HG03354 (cell line): ENCODE data around the gene MBNL1.
A peak's percentile ranks its signal among the peaks of the same experiment; 100 is the strongest.
"Not testable (repeated sequence)": the region's sequence is repeated elsewhere in the genome, so short reads cannot be mapped to it uniquely, and the experiment has no call there.

ENCODE experiments used
- ATAC-seq: cut with Tn5 transposase; IDR thresholded peaks from one replicate; pipeline ENCODE4 v1.9.1; 2021; ENCODE audit warnings: mild to moderate bottlenecking; ENCODE audit not compliant: unreplicated experiment, poor library complexity, severe bottlenecking

Gene MBNL1

DNA sequence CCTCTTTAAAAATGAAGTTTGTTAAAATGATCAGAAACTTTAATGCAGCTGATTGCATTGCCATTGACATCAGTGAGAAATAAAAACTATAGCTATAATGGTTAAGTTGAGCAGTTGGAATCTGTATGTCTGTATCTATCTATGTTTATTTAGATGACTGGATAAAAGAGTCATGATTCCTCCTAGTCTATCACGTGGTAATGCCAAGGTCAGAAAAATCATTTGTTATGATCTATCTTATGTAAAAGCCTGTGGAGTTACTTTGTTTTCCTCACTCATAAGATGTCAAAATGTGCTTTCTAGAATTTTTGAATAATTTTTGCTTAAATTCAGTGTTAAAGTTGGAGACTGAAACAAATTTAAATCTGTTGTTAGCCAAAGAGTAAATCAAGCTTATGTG lies 63.3 kb downstream of the MBNL1 start:
- no peak for ATAC-seq

DNA sequence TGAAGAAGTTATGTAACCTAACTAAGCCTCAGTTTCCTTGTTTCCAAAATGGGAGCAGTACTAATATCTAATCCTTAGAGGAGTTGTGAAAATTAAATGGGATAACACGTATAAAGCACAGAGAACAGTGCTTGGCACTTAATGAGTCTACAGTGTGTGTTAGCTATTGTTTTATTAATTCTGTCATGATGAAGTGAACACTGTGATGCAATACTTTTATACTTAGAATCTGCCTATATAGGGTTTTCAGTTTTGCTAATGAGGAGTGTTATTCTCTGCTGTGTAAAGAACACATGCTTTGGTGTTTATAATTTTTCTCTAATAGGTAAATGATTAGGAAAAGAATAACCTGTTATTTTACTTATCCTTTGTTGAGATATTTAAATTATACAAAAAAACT lies 65.2 kb downstream of the MBNL1 start:
- ATAC-seq = no peak

DNA sequence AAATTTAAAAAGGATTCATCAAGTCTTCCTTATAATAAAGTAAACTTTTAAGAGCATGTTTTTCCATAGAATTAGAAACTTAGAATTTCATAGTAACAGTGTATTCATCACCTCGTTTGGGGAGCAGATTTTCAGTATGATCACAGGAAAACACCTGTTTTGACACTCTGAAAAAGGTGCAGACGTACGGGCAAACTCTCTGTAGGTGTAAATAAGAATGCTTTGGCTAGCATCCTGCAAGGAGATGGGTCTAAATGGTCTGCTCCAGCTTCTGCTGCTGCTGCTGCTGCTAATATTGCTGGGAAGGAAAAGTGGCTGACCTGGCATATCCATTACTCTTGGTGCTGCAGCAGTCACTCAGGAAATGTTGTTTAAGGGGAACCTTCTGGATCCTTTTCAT lies 66.0 kb downstream of the MBNL1 start:
- ATAC-seq = no peak

DNA sequence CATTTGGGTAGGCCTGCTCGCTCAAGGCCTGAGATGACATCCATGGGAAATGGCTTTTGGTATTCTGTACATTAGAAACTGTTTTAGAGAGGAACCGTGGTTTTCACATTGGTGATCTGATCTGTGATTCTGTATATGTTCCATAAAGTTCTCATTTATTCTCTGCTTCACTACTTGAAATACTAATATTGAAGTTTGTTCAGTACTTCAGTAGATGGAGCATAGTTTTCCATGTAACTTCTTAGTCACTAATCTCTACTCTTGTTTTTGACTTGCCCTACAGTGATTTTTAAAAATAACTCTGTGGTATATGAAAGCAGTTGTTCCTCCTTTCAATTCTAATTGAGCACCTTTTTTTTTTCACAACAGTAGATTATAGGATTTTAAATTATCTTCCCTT lies 66.5 kb downstream of the MBNL1 start:
- no peak for ATAC-seq

DNA sequence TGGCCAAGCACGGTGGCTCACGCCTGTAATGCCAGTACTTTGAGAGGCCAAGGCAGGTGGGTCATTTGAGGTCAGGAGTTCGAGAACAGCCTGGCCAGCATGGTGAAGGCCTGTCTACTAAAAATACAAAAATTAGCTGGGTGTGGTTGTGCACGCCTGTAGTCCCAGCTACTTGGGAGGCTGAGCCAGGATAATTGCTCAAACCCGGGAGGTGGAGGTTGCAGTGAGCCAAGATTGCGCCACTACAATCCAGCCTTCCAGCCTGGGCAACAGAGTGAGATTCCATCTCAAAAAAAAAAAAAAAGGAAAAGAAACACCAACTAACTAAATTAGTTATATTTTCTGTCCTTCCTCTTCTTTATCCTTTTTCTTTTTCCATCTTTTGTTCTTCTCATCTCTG lies 68.6 kb downstream of the MBNL1 start:
- not testable (repeated sequence) for ATAC-seq

DNA sequence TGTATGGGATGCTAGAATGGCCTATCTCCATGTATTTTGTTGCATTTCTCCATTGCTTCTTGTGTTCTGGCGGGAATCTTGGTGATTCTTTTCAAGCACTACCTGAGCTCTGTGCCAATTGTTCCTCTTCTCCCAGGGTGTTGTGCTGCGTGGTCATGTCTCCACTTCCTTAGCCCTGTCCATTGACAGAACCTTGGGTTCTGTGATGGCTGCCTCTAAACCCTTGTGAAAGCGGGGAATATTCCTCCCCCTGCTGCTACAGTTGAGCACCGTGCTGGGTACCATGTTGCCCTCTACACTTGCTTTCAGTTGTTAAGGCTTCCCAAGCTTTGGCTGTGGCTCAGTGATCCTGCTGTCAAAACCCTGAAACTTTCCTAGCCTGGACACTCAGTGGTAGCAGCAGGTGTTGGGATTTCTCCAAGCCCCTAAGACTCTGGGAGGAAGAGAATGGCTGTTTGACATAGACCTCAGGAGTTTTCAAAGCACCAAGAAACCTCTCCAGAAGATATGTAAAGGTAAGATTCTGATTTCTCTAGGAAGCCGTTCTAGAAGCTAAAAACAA lies 69.5 kb downstream of the MBNL1 start:
- no peak for ATAC-seq

DNA sequence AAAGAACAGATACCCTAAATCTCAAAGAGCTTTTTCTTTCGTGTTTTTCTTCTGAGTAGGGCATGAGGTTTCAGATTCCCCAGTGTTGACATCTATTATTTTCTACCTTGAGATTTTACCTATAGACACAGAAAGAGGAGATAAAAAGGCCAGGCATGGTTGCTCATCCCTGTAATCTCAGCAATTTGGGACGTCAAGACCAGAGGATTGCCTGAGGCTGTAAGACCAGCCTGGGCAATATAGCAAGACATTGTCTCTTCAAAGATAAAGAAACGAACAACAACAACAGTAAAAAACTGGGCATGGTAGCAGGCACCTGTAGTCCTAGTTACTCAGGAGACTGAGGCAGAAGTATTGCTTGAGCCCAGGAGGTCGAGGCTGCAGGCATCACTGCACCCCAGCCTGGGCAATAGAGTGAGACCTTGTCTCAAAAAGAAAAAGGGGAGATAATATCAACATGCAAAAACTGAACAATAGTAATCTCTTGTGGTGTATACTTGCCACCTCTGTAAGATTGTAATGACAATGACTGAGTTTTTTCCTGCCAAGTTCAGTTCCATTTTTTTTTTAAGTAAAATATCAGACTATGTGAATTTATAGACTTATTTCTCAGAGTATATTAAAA lies 71.3 kb downstream of the MBNL1 start:
- no peak for ATAC-seq

DNA sequence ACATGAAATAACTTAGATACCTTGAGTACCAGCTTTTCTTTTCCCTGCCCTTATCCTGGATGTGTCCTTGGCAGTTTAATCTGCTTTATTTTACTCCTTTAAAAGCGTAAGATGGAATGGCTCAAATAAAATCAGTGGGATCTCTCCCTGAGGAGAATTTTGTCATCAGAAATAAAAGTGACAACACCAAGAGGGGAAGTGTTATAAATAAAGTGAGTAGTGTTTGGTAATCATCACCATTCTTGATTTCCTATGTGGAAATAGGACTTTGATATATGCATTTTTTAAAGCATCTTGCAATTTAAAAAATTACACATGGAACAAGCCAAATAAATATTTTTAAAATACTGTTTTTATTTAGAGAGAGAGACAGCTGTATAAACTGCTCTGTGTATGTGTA lies 76.5 kb downstream of the MBNL1 start:
- no peak for ATAC-seq

DNA sequence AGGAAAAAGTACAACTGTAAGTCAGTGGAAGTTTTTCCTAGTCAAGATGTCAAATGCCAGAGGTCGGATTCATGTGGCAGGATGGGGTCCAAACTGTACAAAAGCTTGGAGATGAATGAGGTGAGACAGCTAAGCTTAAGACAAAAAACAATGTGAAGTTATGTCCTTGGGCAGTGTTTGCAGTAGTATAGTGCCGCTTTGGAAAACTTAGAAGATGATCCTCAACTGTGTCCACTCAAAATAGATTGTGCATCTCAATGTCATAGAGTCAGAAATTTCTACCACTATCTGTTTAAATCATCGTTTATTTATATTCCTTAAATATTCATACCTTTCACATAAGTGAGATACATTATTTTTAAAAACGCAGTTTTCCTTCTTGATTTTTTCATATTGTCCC lies 77.3 kb downstream of the MBNL1 start:
- ATAC-seq = no peak

DNA sequence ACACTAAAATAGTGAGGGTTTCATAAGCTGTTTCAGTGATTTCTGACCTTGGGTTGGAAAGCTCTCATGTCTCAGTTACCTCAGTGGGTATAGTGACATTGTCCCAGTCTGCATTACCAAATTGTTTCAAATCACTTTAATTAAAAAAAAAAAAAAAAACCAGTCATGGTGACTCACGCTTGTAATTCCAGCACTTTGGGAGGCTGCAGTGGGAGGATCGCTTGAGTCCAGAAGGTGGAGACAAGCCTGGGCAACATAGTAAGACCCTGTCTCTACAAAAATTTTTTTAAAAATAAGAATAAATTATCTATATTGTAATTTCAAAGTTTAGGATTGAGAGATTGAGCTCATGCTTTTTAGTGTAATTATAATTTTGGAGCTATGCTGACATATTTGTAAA lies 78.0 kb downstream of the MBNL1 start:
- ATAC-seq = no peak

DNA sequence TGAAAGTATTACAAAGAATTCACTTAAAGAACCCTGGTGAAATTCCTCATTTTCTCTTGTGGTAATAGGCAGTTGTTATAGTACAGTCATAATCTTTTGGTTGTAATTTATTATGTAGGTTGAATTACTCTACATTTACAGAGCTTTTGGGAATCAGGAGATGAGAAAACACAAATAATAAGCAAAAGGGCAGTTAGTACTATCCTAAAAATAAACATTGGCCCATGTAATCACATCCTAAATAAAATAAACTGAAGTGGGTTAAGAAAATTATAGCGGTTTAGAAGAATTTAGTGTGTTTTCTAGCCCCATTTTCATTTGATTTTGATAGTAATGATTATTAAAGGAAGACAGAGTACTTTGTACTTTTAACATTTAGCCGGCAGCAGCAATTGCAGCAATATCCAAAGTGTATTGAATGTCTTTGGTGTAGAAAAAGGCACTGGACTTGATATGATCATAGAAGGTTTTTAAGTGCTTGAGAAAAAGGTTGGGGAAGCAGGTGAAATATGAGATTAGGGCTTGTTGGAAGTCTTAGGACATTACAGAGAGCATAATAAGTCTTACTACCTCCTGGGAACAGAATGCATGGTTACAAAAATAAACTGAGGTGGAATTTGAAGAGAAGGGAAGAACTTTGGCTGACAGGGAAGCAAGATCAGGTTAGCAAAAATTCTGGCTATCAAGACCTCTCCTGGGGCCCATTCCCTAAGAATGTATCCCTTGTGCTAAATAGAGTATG lies 79.9 kb downstream of the MBNL1 start:
- no peak for ATAC-seq

DNA sequence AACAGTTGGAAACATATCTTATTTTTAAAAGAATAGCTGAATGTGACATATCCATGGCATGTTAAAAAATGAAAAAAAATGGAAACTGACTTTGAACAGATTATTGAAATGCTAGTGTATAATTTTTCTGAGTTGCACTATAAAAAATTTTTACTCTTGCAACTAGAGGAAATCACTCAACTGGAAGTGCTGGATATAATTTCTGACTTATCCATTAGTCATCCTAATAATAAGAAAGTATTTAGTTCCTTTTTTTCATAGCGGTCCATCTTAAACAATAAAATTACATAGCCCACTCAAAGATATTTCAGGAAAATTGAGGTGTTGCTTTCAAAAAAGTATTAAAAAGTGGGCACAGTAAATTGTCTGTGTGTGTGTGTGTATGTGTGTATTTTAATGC lies 80.7 kb downstream of the MBNL1 start:
- no peak for ATAC-seq

DNA sequence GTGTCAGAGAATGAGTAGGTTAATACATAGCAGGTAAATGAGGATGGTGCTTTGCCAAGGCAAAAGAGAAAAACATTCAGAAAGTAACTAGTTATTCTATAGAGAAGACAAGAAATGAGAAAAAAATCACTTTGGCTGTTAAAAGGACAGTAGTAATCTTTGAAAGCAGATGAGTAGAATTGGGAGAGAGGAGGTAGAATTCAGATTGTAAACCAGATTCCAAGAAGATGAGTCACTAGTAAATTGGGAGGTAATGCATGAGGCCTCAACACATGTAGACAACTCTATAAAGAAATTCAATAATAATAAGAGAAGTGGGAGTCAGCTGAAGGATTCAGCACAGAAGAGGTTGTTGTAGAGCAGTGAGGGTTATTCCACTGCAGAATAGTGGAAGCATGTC lies 81.4 kb downstream of the MBNL1 start:
- ATAC-seq = no peak

DNA sequence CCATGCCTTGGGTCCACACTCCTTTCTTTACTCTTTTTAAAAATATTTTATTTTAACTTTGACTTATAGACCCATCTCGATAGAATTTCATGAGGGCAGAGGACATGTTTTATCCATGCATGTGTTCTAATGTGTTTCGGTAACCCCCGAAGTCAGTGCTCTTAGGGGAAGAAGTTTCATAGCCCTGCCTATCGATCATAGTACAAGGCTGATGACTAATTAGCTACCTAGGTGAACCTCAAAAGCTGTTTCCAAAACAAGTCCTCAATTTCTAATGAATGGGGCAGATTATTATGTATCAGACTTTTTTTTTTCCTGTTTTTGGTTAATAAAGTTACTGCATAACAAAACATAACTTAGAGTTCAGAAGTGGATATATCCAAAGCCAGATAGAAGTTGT lies 82.0 kb downstream of the MBNL1 start:
- ATAC-seq = no peak

DNA sequence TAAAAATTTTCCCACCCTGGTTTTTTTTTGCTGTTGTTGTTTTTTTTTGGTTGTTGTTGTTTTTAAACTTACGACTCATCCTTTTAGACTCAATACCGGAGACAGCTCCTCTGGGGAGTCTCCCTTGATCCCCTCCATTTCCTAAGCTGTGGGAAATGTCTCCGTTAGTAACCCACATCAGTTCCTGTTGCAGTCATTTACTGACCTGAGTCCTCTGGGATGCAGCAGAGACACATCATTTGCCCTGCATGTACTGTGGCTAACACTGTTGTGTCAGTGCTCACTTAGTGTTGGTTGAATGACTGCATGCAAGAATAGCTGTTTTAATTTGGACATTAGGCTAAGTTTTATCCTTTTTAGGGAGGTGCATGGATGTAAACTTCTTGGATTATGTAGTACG lies 83.8 kb downstream of the MBNL1 start:
- ATAC-seq = no peak

DNA sequence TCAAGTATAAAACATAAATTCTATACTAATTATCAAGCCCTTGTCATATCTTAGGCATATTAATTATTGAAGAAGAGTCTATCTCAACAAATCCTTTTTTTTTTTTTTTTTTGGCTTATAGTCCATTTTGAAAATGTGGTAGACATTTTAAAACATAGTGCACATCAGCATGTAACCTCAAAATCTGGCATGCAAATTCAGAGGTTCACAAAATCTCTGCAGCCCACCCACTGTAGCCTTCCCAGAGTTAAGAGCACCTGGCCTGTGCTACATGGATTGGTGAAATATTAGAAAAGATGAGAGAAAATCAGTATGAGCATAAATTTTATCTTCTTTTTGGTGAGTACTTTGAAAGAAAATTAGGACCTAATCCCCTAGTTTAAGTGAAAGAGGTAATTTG lies 84.8 kb downstream of the MBNL1 start:
- no peak for ATAC-seq

DNA sequence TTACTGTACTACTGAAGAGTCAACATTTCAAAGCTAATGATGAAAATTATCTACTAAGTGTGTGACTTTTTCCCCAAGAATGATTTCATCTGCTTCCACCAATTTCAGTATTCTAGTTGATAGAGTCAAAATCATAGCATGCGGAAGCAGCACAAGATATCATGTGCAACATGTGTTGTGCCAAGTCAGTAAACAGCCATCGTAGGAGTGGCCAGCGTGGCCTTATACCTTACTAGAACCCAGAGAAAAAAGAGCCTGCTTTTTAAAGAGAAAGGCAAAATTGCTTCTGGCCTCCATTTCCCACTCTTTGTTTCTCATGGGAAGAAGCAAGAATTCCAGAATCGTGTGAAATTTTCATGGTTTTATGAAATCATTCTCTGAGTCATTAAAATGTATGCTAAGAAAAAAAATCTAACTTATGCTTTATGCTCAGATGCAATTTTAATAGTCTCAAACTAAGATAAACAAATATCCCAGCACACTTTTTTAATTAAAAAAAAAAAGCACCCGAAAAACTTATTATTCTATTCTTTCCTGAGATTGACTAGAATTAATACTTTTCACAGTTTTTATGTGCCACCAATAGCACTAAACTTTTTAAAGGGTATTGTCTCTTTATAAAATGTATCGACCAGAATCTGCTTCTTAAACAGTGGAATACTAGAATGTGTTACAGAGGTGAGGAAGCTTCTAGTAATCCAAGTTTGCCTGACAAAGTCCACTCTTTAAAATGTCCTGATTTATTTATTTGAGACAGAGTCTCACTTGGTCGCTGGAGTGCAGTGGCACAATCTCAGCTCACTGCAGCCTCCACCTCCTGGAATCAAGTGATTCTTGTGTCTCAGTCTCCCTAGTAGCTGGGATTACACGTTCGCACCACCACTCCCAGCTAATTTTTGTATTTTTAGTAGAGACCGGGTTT lies 87.3 kb downstream of the MBNL1 start:
- ATAC-seq = no peak

DNA sequence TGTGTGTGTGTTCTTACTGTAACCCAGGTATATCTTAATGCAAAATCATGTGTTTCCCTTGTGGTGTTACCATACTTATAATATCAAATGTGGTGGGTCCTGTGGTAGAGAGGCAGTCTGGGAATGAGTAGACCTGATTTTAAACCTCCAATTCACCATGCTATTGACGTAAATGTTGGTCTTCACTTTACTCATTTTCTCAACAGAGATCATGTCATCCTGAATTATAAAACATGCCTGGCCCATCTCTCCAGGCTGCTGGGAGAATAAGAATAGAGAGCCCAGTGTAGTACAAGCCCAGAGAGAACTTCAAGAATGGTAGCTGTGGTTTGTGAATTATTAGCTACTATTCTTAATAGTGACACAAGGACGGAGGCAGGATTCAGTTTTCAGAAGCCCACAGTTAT lies 88.1 kb downstream of the MBNL1 start:
- ATAC-seq = peak; percentile 80

DNA sequence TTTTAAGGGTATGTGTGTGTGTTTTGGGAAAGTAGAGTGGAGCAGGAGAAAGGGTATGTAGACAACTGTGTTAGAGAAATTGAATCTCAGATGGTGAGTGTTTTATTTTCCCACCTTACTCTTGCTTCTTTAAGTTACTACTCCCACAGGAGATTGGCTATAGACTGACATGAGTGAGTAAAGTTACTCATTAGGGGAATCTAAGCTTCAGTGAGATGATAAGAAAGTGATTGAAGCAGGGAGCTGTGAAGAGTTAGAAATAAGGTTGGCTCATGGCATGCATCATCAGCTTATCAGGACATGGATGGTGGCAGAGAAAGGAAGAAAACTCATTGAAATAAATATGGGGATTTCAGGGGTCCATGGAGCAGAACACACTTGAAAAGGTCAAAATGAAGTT lies 88.9 kb downstream of the MBNL1 start:
- ATAC-seq = no peak
